IMR-90 (cell line): Measurements from ENCODE around the gene JPT1. TPM values are rescaled to one million over a fixed set of nuclear protein-coding genes. Genes with fewer than 3 reads are reported as not detected.
"Not testable (repeated sequence)": the region's sequence is repeated elsewhere in the genome, so short reads cannot be mapped to it uniquely, and the experiment has no call there.

ENCODE experiments used
- ATAC-seq: fragments of 200-7000 bp; cut with Tn5 transposase; 2 replicates; pipeline ENCODE4 v1.9.1; 2020; ENCODE audit warnings: low read depth, mild to moderate bottlenecking, moderate library complexity
- BruUV-seq: library from RNA; stranded (reverse); fragments of 400-500 nt; replicated peaks from 2 replicates; lab custom pipeline; 2021; lab: Mats Ljungman, UMichigan
- CTCF ChIA-PET: fragments of 300-600 bp; formaldehyde crosslinking; extraction: SDS; loops from one replicate; lab custom pipeline; 2021; ENCODE audit warnings: antibody characterized with exemption; lab: Yijun Ruan, JAX
- POLR2A ChIA-PET: fragments of 300-600 bp; sonication (Branson Sonifier 250); formaldehyde crosslinking; loops from one replicate; lab custom pipeline; 2022; ENCODE audit warnings: antibody characterized with exemption; ENCODE audit not compliant: unreplicated experiment; lab: Charles Lee
- DNase-seq: peaks from one replicate; pipeline ENCODE4 v3.0.0; 2013
- H2AFZ ChIP-seq: replicated peaks from 2 replicates; pipeline ENCODE3; 2013; ENCODE audit warnings: low read length, mild to moderate bottlenecking; ENCODE audit not compliant: poor library complexity
- H2AK5ac ChIP-seq: 2 replicates; pipeline ENCODE4 v1.6.1; 2013; ENCODE audit warnings: low read depth, low read length, inconsistent platforms
- H2AK9ac ChIP-seq: replicated peaks from 2 replicates; pipeline ENCODE3; 2013; ENCODE audit warnings: mild to moderate bottlenecking, low read depth, low read length, moderate library complexity; ENCODE audit not compliant: poor library complexity
- H2BK120ac ChIP-seq: 2 replicates; pipeline ENCODE4 v1.6.1; 2013; ENCODE audit warnings: low read depth, low read length, inconsistent platforms
- H2BK15ac ChIP-seq: 3 replicates; pipeline ENCODE4 v1.6.1; 2013; ENCODE audit warnings: low read depth, low read length, inconsistent platforms
- H2BK20ac ChIP-seq: 2 replicates; pipeline ENCODE4 v1.6.1; 2013; ENCODE audit warnings: low read depth, mild to moderate bottlenecking, inconsistent platforms, low read length, moderate library complexity
- H2BK5ac ChIP-seq: 2 replicates; pipeline ENCODE4 v1.6.1; 2013; ENCODE audit warnings: mild to moderate bottlenecking, low read depth, low read length, inconsistent platforms; ENCODE audit not compliant: poor library complexity, severe bottlenecking
- H3K14ac ChIP-seq: replicated peaks from 2 replicates; pipeline ENCODE4 v1.6.1; 2013; ENCODE audit warnings: low read depth, low read length, inconsistent platforms
- H3K18ac ChIP-seq: 2 replicates; pipeline ENCODE4 v1.6.1; 2013; ENCODE audit warnings: low read depth, low read length, control low read depth
- H3K23ac ChIP-seq: 2 replicates; pipeline ENCODE4 v1.6.1; 2013; ENCODE audit warnings: low read depth, low read length, inconsistent platforms
- H3K27ac ChIP-seq: 2 replicates; pipeline ENCODE4 v1.5.1; 2013; ENCODE audit warnings: mild to moderate bottlenecking, control low read depth, low read length; ENCODE audit not compliant: insufficient read depth
- H3K27me3 ChIP-seq: 2 replicates; pipeline ENCODE4 v1.6.1; 2013; ENCODE audit warnings: low read length; ENCODE audit not compliant: control insufficient read depth, insufficient read depth
- H3K36me3 ChIP-seq: 2 replicates; pipeline ENCODE4 v1.6.1; 2013; ENCODE audit warnings: low read length, mixed read lengths; ENCODE audit not compliant: control insufficient read depth, insufficient read depth
- H3K4ac ChIP-seq: 2 replicates; pipeline ENCODE4 v1.6.1; 2013; ENCODE audit warnings: low read depth, low read length, inconsistent platforms
- H3K4me1 ChIP-seq: 2 replicates; pipeline ENCODE4 v1.6.1; 2013; ENCODE audit warnings: low read length, mixed read lengths; ENCODE audit not compliant: control insufficient read depth, insufficient read depth
- H3K4me2 ChIP-seq: 2 replicates; pipeline ENCODE4 v1.6.1; 2013; ENCODE audit warnings: low read depth, mild to moderate bottlenecking, control low read depth, low read length, moderate library complexity
- H3K4me3 ChIP-seq: 2 replicates; pipeline ENCODE4 v1.5.1; 2013; ENCODE audit warnings: low read depth, mild to moderate bottlenecking, control low read depth, low read length, moderate library complexity; ENCODE audit not compliant: insufficient read depth
- H3K56ac ChIP-seq: 2 replicates; pipeline ENCODE4 v1.6.1; 2013; ENCODE audit warnings: low read length, inconsistent platforms; ENCODE audit not compliant: insufficient read depth; ENCODE audit errors: extremely low read depth
- H3K79me1 ChIP-seq, 2 experiments: 2 replicates each; pipeline ENCODE4 v1.6.1; 2013; ENCODE audit warnings: low read length in 2 of 2, inconsistent platforms in 1 of 2, low read depth in 1 of 2
- H3K9ac ChIP-seq: 2 replicates; pipeline ENCODE4 v1.6.1; 2013; ENCODE audit warnings: low read depth, low read length, control low read depth
- H3K9me1 ChIP-seq: 2 replicates; pipeline ENCODE4 v1.6.1; 2013; ENCODE audit warnings: low read length, inconsistent platforms; ENCODE audit not compliant: insufficient read depth
- H3K9me3 ChIP-seq: 2 replicates; pipeline ENCODE4 v1.6.1; 2013; ENCODE audit warnings: low read length; ENCODE audit not compliant: control insufficient read depth, insufficient read depth
- H4K20me1 ChIP-seq: 2 replicates; pipeline ENCODE4 v1.6.1; 2013; ENCODE audit warnings: low read length, inconsistent platforms; ENCODE audit not compliant: insufficient read depth
- H4K5ac ChIP-seq: 2 replicates; pipeline ENCODE4 v1.6.1; 2013; ENCODE audit warnings: mild to moderate bottlenecking, low read depth, low read length, control low read depth
- H4K8ac ChIP-seq, 2 experiments: 2 replicates each; pipeline ENCODE4 v1.6.1; 2013; ENCODE audit warnings: low read depth in 2 of 2, low read length in 2 of 2, control low read depth in 1 of 2, inconsistent platforms in 1 of 2
- H4K91ac ChIP-seq: 2 replicates; pipeline ENCODE4 v1.6.1; 2013; ENCODE audit warnings: low read depth, low read length, inconsistent platforms; ENCODE audit not compliant: insufficient read depth
- FOS ChIP-seq: fragments of 150-350 bp; IDR thresholded peaks from 2 replicates; pipeline ENCODE4 v1.6.1; 2016; ENCODE audit warnings: low read depth, low read length
- RCOR1 ChIP-seq: IDR thresholded peaks from 2 replicates; pipeline ENCODE4 v1.6.1; 2012; ENCODE audit warnings: mild to moderate bottlenecking, low read length, improper control_type of control experiment; ENCODE audit not compliant: insufficient replicate concordance
- WGBS, 2 experiments: methylation state at CpG; one replicate each; pipeline versions ENCODE4 v1.1.5 to v1.1.7; 2013; ENCODE audit warnings: missing lambda C conversion rate in 2 of 2; ENCODE audit not compliant: insufficient read length in 1 of 2; ENCODE audit errors: extremely low coverage in 2 of 2; 5-methylcytosine and 5-hydroxymethylcytosine counted together
- dilution Hi-C: fragments of 300-500 bp; cut with HindIII; formaldehyde crosslinking; loops from one replicate; pipeline ENCODE4 v1.14.3; 2018; ENCODE audit warnings: low sequenced_read_pairs; ENCODE audit not compliant: unreplicated experiment
- in situ Hi-C: fragments of 300-500 bp; cut with MboI; formaldehyde crosslinking; loops from 3 replicates; pipeline ENCODE4 v1.14.3; 2019; ENCODE audit warnings: low sequenced_read_pairs, inconsistent platforms, mixed read lengths
- intact Hi-C: fragments of 100-400 bp; cut with micrococcal nuclease; formaldehyde crosslinking; loops from 2 replicates; pipeline ENCODE4 v1.10.0; 2022
- polyA plus RNA-seq, 3 experiments: library from polyadenylated mRNA; depleted of rRNA; stranded (reverse); fragments of >200 nt; gene quantifications; 2 replicates each; pipeline ENCODE4 v1.2.3, GENCODE V29; 2012; ENCODE audit warnings: low replicate concordance in 1 of 3
- total RNA-seq: library from RNA; depleted of rRNA; stranded (reverse); fragments of >200 nt; gene quantifications from 2 replicates; pipeline ENCODE4 v1.2.3, GENCODE V29; 2012

Gene JPT1
- total and polyA plus RNA-seq, 2 of the 4 experiments (the other 2 are of a cell fraction), result 118 to 272 TPM

DNA sequence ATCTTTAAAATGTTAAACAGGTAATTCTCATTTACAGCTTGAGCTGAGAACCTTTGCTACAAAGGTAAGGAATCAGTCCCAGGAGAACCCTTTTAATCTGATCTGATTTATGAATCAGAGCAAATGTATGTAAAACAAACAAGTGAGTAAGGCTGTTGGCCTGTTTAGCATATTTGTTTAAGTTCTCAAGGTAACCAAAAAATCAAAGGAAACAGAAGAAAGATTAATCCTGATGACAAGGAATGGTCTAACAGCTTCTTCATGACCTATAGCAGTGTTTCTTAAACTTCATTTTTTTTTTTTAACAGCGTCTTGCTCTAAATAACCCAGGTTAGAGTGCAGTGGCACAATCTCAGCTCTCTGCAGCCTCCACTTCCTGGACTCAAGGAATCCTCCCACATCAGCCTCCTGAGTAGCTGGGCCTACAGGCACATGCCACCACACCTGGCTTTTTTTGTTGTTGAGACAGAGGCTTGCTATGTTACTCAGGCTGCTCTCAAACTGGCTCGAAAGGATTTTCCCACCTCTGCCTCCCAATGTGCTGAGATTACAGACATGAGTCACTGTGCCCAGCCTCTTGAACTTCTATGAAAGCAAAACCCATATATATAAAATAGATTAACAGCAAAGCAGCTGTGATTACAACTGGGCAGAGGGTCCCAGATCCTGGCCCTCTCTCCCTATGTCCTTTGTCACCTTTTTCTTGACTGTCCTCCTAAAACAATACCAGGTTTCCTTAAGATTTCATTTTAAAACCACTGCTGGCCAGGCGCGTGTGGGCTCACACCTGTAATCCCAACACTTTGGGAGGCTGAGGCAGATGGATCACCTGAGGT lies 5.1 kb upstream of the JPT1 start:
- no TSS peak for BruUV-seq
- ChIA-PET CTCF (interaction anchor here (0.6 kb wide), 1 partner anchor 27 kb away, joined by 4 read pairs; no protein-coding TSS in a partner anchor), POLR2A (no interaction called here)
- H4K91ac ChIP-seq, result no peak overlapping the region
- H3K36me3 ChIP-seq, result peaks cover 12% of the 10 kb centered on the region
- no peak overlapping the region for H2BK120ac ChIP-seq
- H3K9ac ChIP-seq, result no peak overlapping the region
- H3K23ac ChIP-seq, result no peak overlapping the region
- H2AK5ac ChIP-seq, result no peak overlapping the region
- peaks cover 3% of the 10 kb centered on the region for H3K4me1 ChIP-seq
- ATAC-seq, result peak; percentile 56; the same call in 1 of the 2 replicates
- peak; percentile 78 for DNase-seq
- H2BK5ac ChIP-seq, result peak overlapping the region; percentile 3
- H3K9me3 ChIP-seq, result no peaks in the 10 kb centered on the region
- H2BK20ac ChIP-seq, result no peak overlapping the region
- TF ChIP-seq FOS (0 out of 2 replicates have a peak, but pooled peaks have one; percentile 33), RCOR1 (no peak)
- H2AK9ac ChIP-seq, result no peak overlapping the region
- no peak overlapping the region for H4K8ac ChIP-seq
- intact Hi-C loops, result no loop called here
- H3K14ac ChIP-seq, result no peak overlapping the region
- peaks cover 9% of the 10 kb centered on the region; the same call in 1 of the 2 replicates for H3K9me1 ChIP-seq
- H3K27me3 ChIP-seq, result no peaks in the 10 kb centered on the region
- in situ Hi-C loops, result no loop called here
- H3K4me2 ChIP-seq, result peak overlapping the region; percentile 31; the same call in 1 of the 2 replicates
- H3K18ac ChIP-seq, result no peak overlapping the region
- dilution Hi-C loops, result no loop called here
- H3K56ac ChIP-seq, result no peak overlapping the region
- peaks cover 6 to 28% of the 10 kb centered on the region in 2 experiments; a peak in 3 of 4 replicates for H3K79me1 ChIP-seq
- no peak overlapping the region for H4K5ac ChIP-seq
- no peak overlapping the region for H2BK15ac ChIP-seq
- no peak overlapping the region for H3K4ac ChIP-seq
- H4K20me1 ChIP-seq, result no peaks in the 10 kb centered on the region
- WGBS, 2 experiments, result no CpG with 5 or more reads among the region's 4 CpGs
- no peak overlapping the region for H2AFZ ChIP-seq
- H3K4me3 ChIP-seq, result no peak overlapping the region
- no peak overlapping the region for H3K27ac ChIP-seq

DNA sequence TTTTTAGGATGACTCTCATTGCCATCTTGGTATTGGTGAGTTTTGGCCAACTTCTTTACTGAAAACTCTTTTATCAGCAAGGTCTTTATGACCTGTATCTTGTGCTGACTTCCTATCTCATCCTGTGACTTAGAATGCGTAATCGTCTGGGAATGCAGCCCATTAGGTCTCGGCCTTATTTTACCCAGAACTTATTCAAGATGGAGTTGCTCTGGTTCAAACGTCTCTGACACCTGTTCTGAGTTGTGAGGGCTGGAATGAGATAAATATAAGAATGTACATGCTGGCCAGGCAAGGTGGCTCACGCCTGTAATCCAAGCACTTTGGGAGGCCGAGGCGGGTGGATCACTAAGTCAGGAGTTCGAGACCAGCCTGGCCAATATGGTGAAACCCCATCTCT lies 4.2 kb upstream of the JPT1 start:
- CTCF ChIA-PET, H4K20me1 ChIP-seq, dilution Hi-C loops, H3K27ac ChIP-seq, H3K56ac ChIP-seq, H3K9me3 ChIP-seq, H3K14ac ChIP-seq, intact Hi-C loops, ATAC-seq, H3K23ac ChIP-seq, H3K9me1 ChIP-seq, H4K5ac ChIP-seq, H3K9ac ChIP-seq, POLR2A ChIA-PET, H3K4ac ChIP-seq, in situ Hi-C loops, H3K18ac ChIP-seq, H3K36me3 ChIP-seq, H3K4me1 ChIP-seq, H2BK5ac ChIP-seq, H2BK15ac ChIP-seq, H4K91ac ChIP-seq, H2AK5ac ChIP-seq, H3K4me2 ChIP-seq, H2BK120ac ChIP-seq, H3K27me3 ChIP-seq, H4K8ac ChIP-seq, H3K4me3 ChIP-seq, BruUV-seq, H2AFZ ChIP-seq, H2AK9ac ChIP-seq, H2BK20ac ChIP-seq: not testable (repeated sequence)
- no CpG with 5 or more reads among the region's 8 CpGs for WGBS, 2 experiments
- H3K79me1 ChIP-seq, result peaks cover 4 to 28% of the 10 kb centered on the region in 2 experiments; a peak in 3 of 4 replicates
- DNase-seq, result peak; percentile 38
